Measurements from ENCODE around the gene OSCP1. TPM values are rescaled to one million over a fixed set of nuclear protein-coding genes. Genes with fewer than 3 reads are reported as not detected.

The OSCP1 gene
- total RNA-seq, 1 donor from 2014 or later, result 1.2 TPM

DNA sequence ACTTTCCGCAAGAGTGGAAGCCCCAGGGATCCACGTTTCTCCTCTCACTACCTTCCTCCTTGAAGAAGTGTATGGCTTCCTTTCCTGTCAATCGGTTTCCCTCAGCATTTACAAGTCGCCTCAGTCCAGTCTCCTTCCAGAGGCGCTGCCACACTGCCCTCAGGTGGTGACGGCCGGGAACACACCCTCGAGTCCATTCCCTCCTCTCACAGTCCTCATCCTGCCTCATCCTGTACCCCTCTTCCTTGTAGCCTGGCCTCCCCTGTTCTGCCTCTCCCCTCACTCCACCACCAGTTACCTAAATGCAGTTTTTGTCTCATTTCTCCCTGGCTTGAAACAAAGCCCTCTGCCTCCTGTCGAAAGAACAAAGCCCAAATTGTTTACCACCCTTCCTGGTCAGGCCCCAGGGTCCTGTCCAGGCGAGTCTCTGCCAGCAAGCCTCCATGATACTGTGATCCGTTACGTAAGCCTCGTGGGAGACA, 29.4 kb downstream of the OSCP1 start:
- H3K36me3 Mint-ChIP-seq (ENCODE audit: low read depth), result no peaks in the 10 kb centered on the region
- DNase-seq (peak; percentile 85), ATAC-seq (ENCODE audit: low read depth) (peak; percentile 100)
- no peaks in the 10 kb centered on the region for H3K9me3 Mint-ChIP-seq
- POLR2A ChIA-PET, result interaction anchor here (1.2 to 1.4 kb wide), 2 partner anchors 23 to 34 kb away, joined by 4 to 9 read pairs; partner anchors contain the start of gene LSM10
- TF ChIP-seq, protein P1, sequence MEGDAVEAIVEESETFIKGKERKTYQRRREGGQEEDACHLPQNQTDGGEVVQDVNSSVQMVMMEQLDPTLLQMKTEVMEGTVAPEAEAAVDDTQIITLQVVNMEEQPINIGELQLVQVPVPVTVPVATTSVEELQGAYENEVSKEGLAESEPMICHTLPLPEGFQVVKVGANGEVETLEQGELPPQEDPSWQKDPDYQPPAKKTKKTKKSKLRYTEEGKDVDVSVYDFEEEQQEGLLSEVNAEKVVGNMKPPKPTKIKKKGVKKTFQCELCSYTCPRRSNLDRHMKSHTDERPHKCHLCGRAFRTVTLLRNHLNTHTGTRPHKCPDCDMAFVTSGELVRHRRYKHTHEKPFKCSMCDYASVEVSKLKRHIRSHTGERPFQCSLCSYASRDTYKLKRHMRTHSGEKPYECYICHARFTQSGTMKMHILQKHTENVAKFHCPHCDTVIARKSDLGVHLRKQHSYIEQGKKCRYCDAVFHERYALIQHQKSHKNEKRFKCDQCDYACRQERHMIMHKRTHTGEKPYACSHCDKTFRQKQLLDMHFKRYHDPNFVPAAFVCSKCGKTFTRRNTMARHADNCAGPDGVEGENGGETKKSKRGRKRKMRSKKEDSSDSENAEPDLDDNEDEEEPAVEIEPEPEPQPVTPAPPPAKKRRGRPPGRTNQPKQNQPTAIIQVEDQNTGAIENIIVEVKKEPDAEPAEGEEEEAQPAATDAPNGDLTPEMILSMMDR (IDR thresholded peaks at IDR 0.05), result peak; percentile 44
- CTCF ChIA-PET, result interaction anchor here (0.5 to 3.0 kb wide), 7 partner anchors 15 to 321 kb away, joined by 3 to 48 read pairs (median 4); partner anchors contain the start of gene THRAP3
- peak overlapping the region; percentile 20 for H3K4me3 Mint-ChIP-seq
- peaks cover 7% of the 10 kb centered on the region for H3K4me1 Mint-ChIP-seq
- intact Hi-C loops (cut with micrococcal nuclease), result loop anchor here (1.0 to 2.0 kb wide), 10 partner anchors 24 to 322 kb away; partner anchors contain the start of genes LSM10, SH3D21 and TRAPPC3
- no peaks in the 10 kb centered on the region for H3K27me3 Mint-ChIP-seq
- peak overlapping the region; percentile 56 for H3K27ac Mint-ChIP-seq

DNA sequence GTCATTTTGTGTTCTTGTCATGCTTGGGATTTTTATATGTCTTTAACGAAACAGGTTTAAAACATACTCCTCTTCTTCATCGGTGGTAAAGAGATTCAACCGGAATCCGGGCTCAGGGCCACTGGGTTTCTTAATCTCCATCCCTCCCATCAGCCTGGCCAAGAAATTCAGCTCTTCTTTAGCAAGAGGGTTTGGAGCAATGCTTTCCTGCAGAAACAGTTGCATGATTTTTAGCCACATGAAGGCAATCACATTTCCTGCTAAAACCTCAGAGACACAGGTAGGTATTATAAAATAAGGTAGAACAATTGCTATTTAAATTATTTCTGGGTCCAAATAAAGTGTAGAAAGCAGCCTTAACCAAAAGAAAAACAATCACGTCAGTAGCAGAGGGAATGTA, 29.8 kb downstream of the OSCP1 start:
- TF ChIP-seq, protein P1 (IDR thresholded peaks at IDR 0.05), result no peak
- peaks cover 7% of the 10 kb centered on the region for H3K4me1 Mint-ChIP-seq
- ChIA-PET POLR2A (interaction anchor here (1.1 to 1.4 kb wide), 3 partner anchors 23 to 34 kb away, joined by 3 to 9 read pairs (median 4); partner anchors contain the start of gene LSM10), CTCF (interaction anchor here (0.8 to 2.9 kb wide), 6 partner anchors 15 to 320 kb away, joined by 3 to 48 read pairs (median 4); no protein-coding TSS in a partner anchor)
- H3K4me3 Mint-ChIP-seq, result peak overlapping the region; percentile 20
- no peak for DNase-seq
- no peaks in the 10 kb centered on the region for H3K36me3 Mint-ChIP-seq (ENCODE audit: low read depth)
- no peak overlapping the region for H3K27ac Mint-ChIP-seq
- intact Hi-C loops (cut with micrococcal nuclease), result loop anchor here (1.0 to 2.0 kb wide), 8 partner anchors 24 to 271 kb away; partner anchors contain the start of genes LSM10, SH3D21 and TRAPPC3
- no peaks in the 10 kb centered on the region for H3K27me3 Mint-ChIP-seq
- ATAC-seq (ENCODE audit: low read depth), result no peak
- no peaks in the 10 kb centered on the region for H3K9me3 Mint-ChIP-seq

DNA sequence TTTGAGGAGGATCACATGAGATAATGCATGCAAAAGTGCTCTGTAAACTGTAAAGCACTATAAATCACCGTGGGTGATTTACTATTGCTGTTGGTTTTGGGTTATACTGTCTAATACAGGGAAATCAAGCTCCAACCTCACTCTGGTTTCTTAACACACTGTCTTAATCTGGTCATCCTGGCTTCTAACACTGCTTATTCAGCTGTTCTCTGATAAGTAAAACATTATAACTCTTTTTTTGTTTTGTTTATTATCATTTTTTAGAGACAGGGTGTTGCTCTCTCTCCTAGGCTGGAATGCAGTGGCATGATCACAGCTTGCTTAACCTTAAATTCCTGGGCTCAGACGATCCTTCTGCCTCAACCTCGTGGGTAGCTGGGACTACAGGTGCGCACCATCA, 30.7 kb downstream of the OSCP1 start:
- ATAC-seq (ENCODE audit: low read depth) (no peak), DNase-seq (no peak)
- H3K36me3 Mint-ChIP-seq (ENCODE audit: low read depth), result no peaks in the 10 kb centered on the region
- H3K27ac Mint-ChIP-seq, result no peak overlapping the region
- H3K4me1 Mint-ChIP-seq, result peaks cover 7% of the 10 kb centered on the region
- no peak overlapping the region for H3K4me3 Mint-ChIP-seq
- no peaks in the 10 kb centered on the region for H3K27me3 Mint-ChIP-seq
- intact Hi-C loops (cut with micrococcal nuclease), result no loop called here
- H3K9me3 Mint-ChIP-seq, result no peaks in the 10 kb centered on the region
- CTCF ChIA-PET, result interaction anchor here (0.6 to 2.9 kb wide), 8 partner anchors 11 to 320 kb away, joined by 3 to 48 read pairs (median 4); no protein-coding TSS in a partner anchor
- POLR2A ChIA-PET, result interaction anchor here (1.1 to 1.4 kb wide), 3 partner anchors 22 to 33 kb away, joined by 3 to 9 read pairs (median 4); partner anchors contain the start of gene LSM10
- TF ChIP-seq, protein P1 (IDR thresholded peaks at IDR 0.05), result no peak

DNA sequence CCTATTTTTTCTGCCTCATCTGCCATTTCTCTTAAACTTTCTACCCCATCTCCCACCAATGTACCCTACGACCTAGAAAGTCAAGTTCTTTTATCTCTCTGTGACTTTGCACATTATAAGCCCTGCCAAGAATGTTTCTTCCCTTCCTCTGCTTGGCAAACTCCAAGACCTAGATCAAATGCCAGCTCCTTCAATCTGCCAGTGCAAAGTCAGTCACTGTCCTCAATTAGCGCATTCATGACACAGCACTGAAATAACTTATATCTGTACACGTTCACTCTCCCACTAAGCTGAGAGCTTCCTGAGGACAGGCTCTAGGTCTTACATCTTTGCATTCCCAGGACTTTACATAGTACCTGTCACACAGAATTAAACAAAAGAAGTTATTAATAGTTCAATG, 31.1 kb downstream of the OSCP1 start:
- Mint-ChIP-seq H3K27me3 (no peaks in the 10 kb centered on the region), H3K4me1 (peaks cover 7% of the 10 kb centered on the region), H3K9me3 (no peaks in the 10 kb centered on the region), H3K4me3 (no peak overlapping the region), H3K27ac (no peak overlapping the region), H3K36me3 (ENCODE audit: low read depth) (no peaks in the 10 kb centered on the region)
- ChIA-PET POLR2A (interaction anchor here (0.9 kb wide), 1 partner anchor 77 kb away, joined by 3 read pairs; no protein-coding TSS in a partner anchor), CTCF (interaction anchor here (0.6 to 2.9 kb wide), 6 partner anchors 11 to 319 kb away, joined by 3 to 48 read pairs (median 4); no protein-coding TSS in a partner anchor)
- TF ChIP-seq, protein P1 (IDR thresholded peaks at IDR 0.05), result no peak
- DNase-seq (no peak), ATAC-seq (ENCODE audit: low read depth) (no peak)
- intact Hi-C loops (cut with micrococcal nuclease), result no loop called here

DNA sequence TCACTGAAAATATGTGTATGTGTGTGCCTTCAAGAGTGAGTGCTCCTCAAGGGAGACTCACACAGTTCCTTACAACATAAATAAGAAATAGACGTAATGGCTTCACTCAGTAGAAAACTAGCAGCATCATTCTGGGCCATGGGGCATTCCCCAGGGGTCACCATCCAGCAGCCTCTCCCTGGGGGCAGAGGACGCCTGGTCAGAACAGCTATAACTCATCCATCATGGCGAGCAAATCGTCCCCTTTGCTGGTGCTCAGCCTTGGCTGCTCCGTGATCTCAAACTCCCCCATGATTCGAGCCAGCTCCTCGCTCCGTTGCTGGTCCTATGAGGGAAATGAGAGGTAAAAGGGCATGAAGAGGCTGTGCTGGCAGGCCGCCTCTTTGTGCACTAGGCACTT, 32.3 kb downstream of the OSCP1 start:
- Mint-ChIP-seq H3K27ac (no peak overlapping the region), H3K4me1 (peaks cover 11% of the 10 kb centered on the region), H3K27me3 (no peaks in the 10 kb centered on the region), H3K4me3 (no peak overlapping the region), H3K9me3 (no peaks in the 10 kb centered on the region), H3K36me3 (ENCODE audit: low read depth) (no peaks in the 10 kb centered on the region)
- intact Hi-C loops (cut with micrococcal nuclease), result no loop called here
- ATAC-seq (ENCODE audit: low read depth) (no peak), DNase-seq (no peak)
- TF ChIP-seq, protein P1 (IDR thresholded peaks at IDR 0.05), result no peak
- POLR2A ChIA-PET, result no interaction called here
- CTCF ChIA-PET, result interaction anchor here (2.9 kb wide), 1 partner anchor 76 kb away, joined by 48 read pairs; no protein-coding TSS in a partner anchor
